IMR-90 (cell line): ENCODE data around the gene ANKRD11. TPM values are rescaled to one million over a fixed set of nuclear protein-coding genes. Genes with fewer than 3 reads are reported as not detected.

Source experiments
- ATAC-seq: fragments of 200-7000 bp; cut with Tn5 transposase; 2 replicates; pipeline ENCODE4 v1.9.1; 2020; ENCODE audit warnings: low read depth, mild to moderate bottlenecking, moderate library complexity
- BruUV-seq: library from RNA; stranded (reverse); fragments of 400-500 nt; replicated peaks from 2 replicates; lab custom pipeline; 2021; lab: Mats Ljungman, UMichigan
- CTCF ChIA-PET: fragments of 300-600 bp; formaldehyde crosslinking; extraction: SDS; loops from one replicate; lab custom pipeline; 2021; ENCODE audit warnings: antibody characterized with exemption; lab: Yijun Ruan, JAX
- POLR2A ChIA-PET: fragments of 300-600 bp; sonication (Branson Sonifier 250); formaldehyde crosslinking; loops from one replicate; lab custom pipeline; 2022; ENCODE audit warnings: antibody characterized with exemption; ENCODE audit not compliant: unreplicated experiment; lab: Charles Lee
- DNase-seq: peaks from one replicate; pipeline ENCODE4 v3.0.0; 2013
- H2AFZ ChIP-seq: replicated peaks from 2 replicates; pipeline ENCODE3; 2013; ENCODE audit warnings: low read length, mild to moderate bottlenecking; ENCODE audit not compliant: poor library complexity
- H2AK5ac ChIP-seq: 2 replicates; pipeline ENCODE4 v1.6.1; 2013; ENCODE audit warnings: low read depth, low read length, inconsistent platforms
- H2AK9ac ChIP-seq: replicated peaks from 2 replicates; pipeline ENCODE3; 2013; ENCODE audit warnings: mild to moderate bottlenecking, low read depth, low read length, moderate library complexity; ENCODE audit not compliant: poor library complexity
- H2BK120ac ChIP-seq: 2 replicates; pipeline ENCODE4 v1.6.1; 2013; ENCODE audit warnings: low read depth, low read length, inconsistent platforms
- H2BK15ac ChIP-seq: 3 replicates; pipeline ENCODE4 v1.6.1; 2013; ENCODE audit warnings: low read depth, low read length, inconsistent platforms
- H2BK20ac ChIP-seq: 2 replicates; pipeline ENCODE4 v1.6.1; 2013; ENCODE audit warnings: low read depth, mild to moderate bottlenecking, inconsistent platforms, low read length, moderate library complexity
- H2BK5ac ChIP-seq: 2 replicates; pipeline ENCODE4 v1.6.1; 2013; ENCODE audit warnings: mild to moderate bottlenecking, low read depth, low read length, inconsistent platforms; ENCODE audit not compliant: poor library complexity, severe bottlenecking
- H3K14ac ChIP-seq: replicated peaks from 2 replicates; pipeline ENCODE4 v1.6.1; 2013; ENCODE audit warnings: low read depth, low read length, inconsistent platforms
- H3K18ac ChIP-seq: 2 replicates; pipeline ENCODE4 v1.6.1; 2013; ENCODE audit warnings: low read depth, low read length, control low read depth
- H3K23ac ChIP-seq: 2 replicates; pipeline ENCODE4 v1.6.1; 2013; ENCODE audit warnings: low read depth, low read length, inconsistent platforms
- H3K27ac ChIP-seq: 2 replicates; pipeline ENCODE4 v1.5.1; 2013; ENCODE audit warnings: mild to moderate bottlenecking, control low read depth, low read length; ENCODE audit not compliant: insufficient read depth
- H3K27me3 ChIP-seq: 2 replicates; pipeline ENCODE4 v1.6.1; 2013; ENCODE audit warnings: low read length; ENCODE audit not compliant: control insufficient read depth, insufficient read depth
- H3K36me3 ChIP-seq: 2 replicates; pipeline ENCODE4 v1.6.1; 2013; ENCODE audit warnings: low read length, mixed read lengths; ENCODE audit not compliant: control insufficient read depth, insufficient read depth
- H3K4ac ChIP-seq: 2 replicates; pipeline ENCODE4 v1.6.1; 2013; ENCODE audit warnings: low read depth, low read length, inconsistent platforms
- H3K4me1 ChIP-seq: 2 replicates; pipeline ENCODE4 v1.6.1; 2013; ENCODE audit warnings: low read length, mixed read lengths; ENCODE audit not compliant: control insufficient read depth, insufficient read depth
- H3K4me2 ChIP-seq: 2 replicates; pipeline ENCODE4 v1.6.1; 2013; ENCODE audit warnings: low read depth, mild to moderate bottlenecking, control low read depth, low read length, moderate library complexity
- H3K4me3 ChIP-seq: 2 replicates; pipeline ENCODE4 v1.5.1; 2013; ENCODE audit warnings: low read depth, mild to moderate bottlenecking, control low read depth, low read length, moderate library complexity; ENCODE audit not compliant: insufficient read depth
- H3K56ac ChIP-seq: 2 replicates; pipeline ENCODE4 v1.6.1; 2013; ENCODE audit warnings: low read length, inconsistent platforms; ENCODE audit not compliant: insufficient read depth; ENCODE audit errors: extremely low read depth
- H3K79me1 ChIP-seq, 2 experiments: 2 replicates each; pipeline ENCODE4 v1.6.1; 2013; ENCODE audit warnings: low read length in 2 of 2, inconsistent platforms in 1 of 2, low read depth in 1 of 2
- H3K9ac ChIP-seq: 2 replicates; pipeline ENCODE4 v1.6.1; 2013; ENCODE audit warnings: low read depth, low read length, control low read depth
- H3K9me1 ChIP-seq: 2 replicates; pipeline ENCODE4 v1.6.1; 2013; ENCODE audit warnings: low read length, inconsistent platforms; ENCODE audit not compliant: insufficient read depth
- H3K9me3 ChIP-seq: 2 replicates; pipeline ENCODE4 v1.6.1; 2013; ENCODE audit warnings: low read length; ENCODE audit not compliant: control insufficient read depth, insufficient read depth
- H4K20me1 ChIP-seq: 2 replicates; pipeline ENCODE4 v1.6.1; 2013; ENCODE audit warnings: low read length, inconsistent platforms; ENCODE audit not compliant: insufficient read depth
- H4K5ac ChIP-seq: 2 replicates; pipeline ENCODE4 v1.6.1; 2013; ENCODE audit warnings: mild to moderate bottlenecking, low read depth, low read length, control low read depth
- H4K8ac ChIP-seq, 2 experiments: 2 replicates each; pipeline ENCODE4 v1.6.1; 2013; ENCODE audit warnings: low read depth in 2 of 2, low read length in 2 of 2, control low read depth in 1 of 2, inconsistent platforms in 1 of 2
- H4K91ac ChIP-seq: 2 replicates; pipeline ENCODE4 v1.6.1; 2013; ENCODE audit warnings: low read depth, low read length, inconsistent platforms; ENCODE audit not compliant: insufficient read depth
- BHLHE40 ChIP-seq: fragments of 150-350 bp; IDR thresholded peaks from 2 replicates; pipeline ENCODE4 v1.6.1; 2016; ENCODE audit warnings: mild to moderate bottlenecking, low read depth, low read length
- CEBPB ChIP-seq: IDR thresholded peaks from 2 replicates; pipeline ENCODE4 v1.6.1; 2012; ENCODE audit warnings: low read depth, low read length, improper control_type of control experiment
- CHD1 ChIP-seq: IDR thresholded peaks from 2 replicates; pipeline ENCODE4 v1.6.1; 2012; ENCODE audit warnings: low read depth, low read length, improper control_type of control experiment
- CTCF ChIP-seq: conservative IDR thresholded peaks from 2 replicates; pipeline ENCODE4 v1.5.1; 2012; ENCODE audit warnings: mild to moderate bottlenecking, low read depth, low read length, improper control_type of control experiment
- FOS ChIP-seq: fragments of 150-350 bp; IDR thresholded peaks from 2 replicates; pipeline ENCODE4 v1.6.1; 2016; ENCODE audit warnings: low read depth, low read length
- MAFK ChIP-seq: IDR thresholded peaks from 2 replicates; pipeline ENCODE4 v1.6.1; 2012; ENCODE audit warnings: low read depth, low read length, improper control_type of control experiment
- MAZ ChIP-seq: IDR thresholded peaks from 2 replicates; pipeline ENCODE4 v1.6.1; 2012; ENCODE audit warnings: low read depth, mild to moderate bottlenecking, low read length, improper control_type of control experiment, moderate library complexity, borderline replicate concordance
- MXI1 ChIP-seq: IDR thresholded peaks from 2 replicates; pipeline ENCODE4 v1.6.1; 2012; ENCODE audit warnings: low read depth, mild to moderate bottlenecking, low read length, moderate library complexity, borderline replicate concordance
- NFE2L2 ChIP-seq: fragments of 150-350 bp; IDR thresholded peaks from 2 replicates; pipeline ENCODE4 v1.6.1; 2016; ENCODE audit warnings: low read depth, mild to moderate bottlenecking, low read length
- POLR2A ChIP-seq: IDR thresholded peaks from 2 replicates; pipeline ENCODE4 v1.6.1; 2012; ENCODE audit warnings: mild to moderate bottlenecking, low read depth, low read length
- RAD21 ChIP-seq: IDR thresholded peaks from 2 replicates; pipeline ENCODE4 v1.6.1; 2012; ENCODE audit warnings: low read length, improper control_type of control experiment
- RCOR1 ChIP-seq: IDR thresholded peaks from 2 replicates; pipeline ENCODE4 v1.6.1; 2012; ENCODE audit warnings: mild to moderate bottlenecking, low read length, improper control_type of control experiment; ENCODE audit not compliant: insufficient replicate concordance
- RFX5 ChIP-seq: IDR thresholded peaks from 2 replicates; pipeline ENCODE4 v1.8.0; 2012; ENCODE audit warnings: low read depth, mild to moderate bottlenecking, low read length, moderate library complexity
- SMC3 ChIP-seq: fragments of 150-350 bp; IDR thresholded peaks from 2 replicates; pipeline ENCODE4 v1.6.1; 2016; ENCODE audit warnings: low read depth, mild to moderate bottlenecking, antibody characterized with exemption, low read length, moderate library complexity
- USF2 ChIP-seq: fragments of 150-350 bp; IDR thresholded peaks from 2 replicates; pipeline ENCODE4 v1.6.1; 2017; ENCODE audit warnings: mild to moderate bottlenecking, antibody characterized with exemption, low read length, low read depth
- WGBS, 2 experiments: methylation state at CpG; one replicate each; pipeline versions ENCODE4 v1.1.5 to v1.1.7; 2013; ENCODE audit warnings: missing lambda C conversion rate in 2 of 2; ENCODE audit not compliant: insufficient read length in 1 of 2; ENCODE audit errors: extremely low coverage in 2 of 2; 5-methylcytosine and 5-hydroxymethylcytosine counted together
- dilution Hi-C: fragments of 300-500 bp; cut with HindIII; formaldehyde crosslinking; loops from one replicate; pipeline ENCODE4 v1.14.3; 2018; ENCODE audit warnings: low sequenced_read_pairs; ENCODE audit not compliant: unreplicated experiment
- in situ Hi-C: fragments of 300-500 bp; cut with MboI; formaldehyde crosslinking; loops from 3 replicates; pipeline ENCODE4 v1.14.3; 2019; ENCODE audit warnings: low sequenced_read_pairs, inconsistent platforms, mixed read lengths
- intact Hi-C: fragments of 100-400 bp; cut with micrococcal nuclease; formaldehyde crosslinking; loops from 2 replicates; pipeline ENCODE4 v1.10.0; 2022
- polyA plus RNA-seq, 3 experiments: library from polyadenylated mRNA; depleted of rRNA; stranded (reverse); fragments of >200 nt; gene quantifications; 2 replicates each; pipeline ENCODE4 v1.2.3, GENCODE V29; 2012; ENCODE audit warnings: low replicate concordance in 1 of 3
- total RNA-seq: library from RNA; depleted of rRNA; stranded (reverse); fragments of >200 nt; gene quantifications from 2 replicates; pipeline ENCODE4 v1.2.3, GENCODE V29; 2012
- TF ChIP-seq, protein P1 (sequence below): fragments of 150-350 bp; IDR thresholded peaks from 2 replicates; pipeline ENCODE4 v1.6.1; 2016; ENCODE audit warnings: low read depth, mild to moderate bottlenecking, low read length, moderate library complexity, borderline replicate concordance

Gene ANKRD11
- total and polyA plus RNA-seq, 2 of the 4 experiments (the other 2 are of a cell fraction), result 46.8 to 71.9 TPM

- no peak overlapping the region; the same call in 1 of the 2 replicates for H2AK5ac ChIP-seq
- H3K4ac ChIP-seq, result no peak overlapping the region
- no peak overlapping the region for H3K18ac ChIP-seq
- H2AK9ac ChIP-seq, result no peak overlapping the region
- H2BK5ac ChIP-seq, result no peak overlapping the region
- no peak overlapping the region for H4K8ac ChIP-seq
- BruUV-seq, result no TSS peak
- no peak overlapping the region for H2BK20ac ChIP-seq
- TF ChIP-seq SMC3 (no peak), BHLHE40 (no peak), CEBPB (no peak), RCOR1 (no peak), MAZ (no peak), FOS (no peak), NFE2L2 (no peak), RFX5 (no peak), RAD21 (no peak), USF2 (no peak), MXI1 (no peak), MAFK (no peak), CTCF (no peak), POLR2A (no peak), CHD1 (no peak)
- TF ChIP-seq, protein P1, sequence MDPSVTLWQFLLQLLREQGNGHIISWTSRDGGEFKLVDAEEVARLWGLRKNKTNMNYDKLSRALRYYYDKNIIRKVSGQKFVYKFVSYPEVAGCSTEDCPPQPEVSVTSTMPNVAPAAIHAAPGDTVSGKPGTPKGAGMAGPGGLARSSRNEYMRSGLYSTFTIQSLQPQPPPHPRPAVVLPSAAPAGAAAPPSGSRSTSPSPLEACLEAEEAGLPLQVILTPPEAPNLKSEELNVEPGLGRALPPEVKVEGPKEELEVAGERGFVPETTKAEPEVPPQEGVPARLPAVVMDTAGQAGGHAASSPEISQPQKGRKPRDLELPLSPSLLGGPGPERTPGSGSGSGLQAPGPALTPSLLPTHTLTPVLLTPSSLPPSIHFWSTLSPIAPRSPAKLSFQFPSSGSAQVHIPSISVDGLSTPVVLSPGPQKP, result no peak
- CTCF ChIA-PET, result no interaction called here
- peaks cover 99% of the 10 kb centered on the region for H4K20me1 ChIP-seq
- H3K4me2 ChIP-seq, result no peak overlapping the region
- POLR2A ChIA-PET, result interaction anchor here (0.7 kb wide), 1 partner anchor 159 kb away, joined by 5 read pairs; no protein-coding TSS in a partner anchor
- no peaks in the 10 kb centered on the region for H3K27me3 ChIP-seq
- H3K56ac ChIP-seq, result no peak overlapping the region
- peaks cover 7 to 87% of the 10 kb centered on the region in 2 experiments; a peak in 3 of 4 replicates for H3K79me1 ChIP-seq
- no peak overlapping the region for H4K91ac ChIP-seq
- H3K9me3 ChIP-seq, result no peaks in the 10 kb centered on the region
- H3K9me1 ChIP-seq, result peaks cover 55% of the 10 kb centered on the region
- no peak overlapping the region for H2AFZ ChIP-seq
- peak overlapping the region; percentile 68; the same call in 1 of the 2 replicates for H3K14ac ChIP-seq
- peak overlapping the region; percentile 75; the same call in 1 of the 2 replicates for H3K23ac ChIP-seq
- 90% methylated on average over 11 of the region's 21 CpGs; no CpG with 5 or more reads in 1 of the 2 experiments for WGBS, 2 experiments
- H2BK15ac ChIP-seq, result no peak overlapping the region
- H3K9ac ChIP-seq, result no peak overlapping the region
- H3K4me1 ChIP-seq, result peaks cover 12% of the 10 kb centered on the region
- H3K36me3 ChIP-seq, result peaks cover 1% of the 10 kb centered on the region
- H3K4me3 ChIP-seq, result no peak overlapping the region
- dilution Hi-C loops (no loop called here), in situ Hi-C loops (no loop called here), intact Hi-C loops (no loop called here)
- no peak overlapping the region for H3K27ac ChIP-seq
- ATAC-seq (no peak), DNase-seq (no peak)
- no peak overlapping the region for H2BK120ac ChIP-seq
- no peak overlapping the region for H4K5ac ChIP-seq
Measured at GRCh38 chr16:89423681-89424260, 66.6 kb downstream of the ANKRD11 start.
